Bronchial epithelial cell (primary cell): ENCODE data around the gene CEPT1. TPM values are rescaled to one million over a fixed set of nuclear protein-coding genes. Genes with fewer than 3 reads are reported as not detected.

Experiments
- DNase-seq: peaks from one replicate; pipeline ENCODE4 v3.0.0-alpha.2; 2010; ENCODE audit warnings: low read depth
- FAIRE-seq: peaks from 2 replicates; lab custom pipeline; 2011; peaks lifted over from hg19 to GRCh38; lab: Jason Lieb, UNC
- H3K27me3 ChIP-seq: 2 replicates; pipeline ENCODE4 v1.5.1; 2011; ENCODE audit warnings: low read length; ENCODE audit not compliant: control insufficient read depth, insufficient read depth
- H3K36me3 ChIP-seq: 2 replicates; pipeline ENCODE4 v1.5.1; 2011; ENCODE audit warnings: low read length; ENCODE audit not compliant: control insufficient read depth, insufficient read depth
- H3K4me3 ChIP-seq: 2 replicates; pipeline ENCODE4 v1.5.1; 2011; ENCODE audit warnings: mild to moderate bottlenecking, low read depth, low read length, control low read depth
- CTCF ChIP-seq: IDR thresholded peaks from 2 replicates; pipeline ENCODE4 v1.5.1; 2011; ENCODE audit warnings: mild to moderate bottlenecking, moderate library complexity, low read length, control low read depth, inconsistent platforms; ENCODE audit not compliant: insufficient read depth, severe bottlenecking
- total RNA-seq: library from RNA; depleted of rRNA; stranded (reverse); fragments of >200 nt; gene quantifications from 2 replicates; pipeline ENCODE4 v1.2.1, GENCODE V29; 2014

Gene CEPT1
- total RNA-seq, 1 donor from 2014 or later: 49.5 TPM

- DNase-seq: peak; percentile 70
- H3K36me3 ChIP-seq: no peaks in the 10 kb centered on the region
- no peak for FAIRE-seq
- no peak for TF ChIP-seq CTCF
- H3K4me3 ChIP-seq: no peak overlapping the region
- H3K27me3 ChIP-seq: no peaks in the 10 kb centered on the region
Measured at GRCh38 chr1:111227851-111228747, 88.1 kb downstream of the CEPT1 start.

- no peaks in the 10 kb centered on the region for H3K27me3 ChIP-seq
- H3K4me3 ChIP-seq: no peak overlapping the region
- TF ChIP-seq CTCF: no peak
- FAIRE-seq (no peak), DNase-seq (no peak)
- H3K36me3 ChIP-seq: no peaks in the 10 kb centered on the region
Measured at GRCh38 chr1:111228748-111229126, 88.7 kb downstream of the CEPT1 start.

GRCh38 chr1:111232134-111232533 is 92.1 kb downstream of the CEPT1 start:
- DNase-seq (no peak), FAIRE-seq (no peak)
- no peaks in the 10 kb centered on the region for H3K36me3 ChIP-seq
- no peak for TF ChIP-seq CTCF
- no peak overlapping the region for H3K4me3 ChIP-seq
- H3K27me3 ChIP-seq: no peaks in the 10 kb centered on the region

GRCh38 chr1:111234258-111234657 is 94.2 kb downstream of the CEPT1 start:
- H3K36me3 ChIP-seq: no peaks in the 10 kb centered on the region
- FAIRE-seq: no peak

More at GRCh38 chr1:111234258-111234657, 94.2 kb downstream of the CEPT1 start:
- Histone ChIP-seq H3K4me3 (no peak overlapping the region), H3K27me3 (no peaks in the 10 kb centered on the region)
- DNase-seq: peak; percentile 62
- TF ChIP-seq CTCF: no peak

Other genes with a start within 250 kb of the CEPT1 start
- 12.1 and 14.1 TPM in 2 replicates for gene LRIF1, start 176.3 kb upstream of the CEPT1 start, total RNA-seq
- gene DRAM2, start 130 bp upstream of the CEPT1 start, total RNA-seq: 81.3 and 93.7 TPM in 2 replicates
- 23.7 and 24.3 TPM in 2 replicates for gene DENND2D, start 60.4 kb downstream of the CEPT1 start, total RNA-seq
- 0.26 TPM in 1 of 2 replicates, not detected in the other for gene CHI3L2, start 87.5 kb downstream of the CEPT1 start, total RNA-seq
- not detected in 2 replicates for gene CHIA, start 150.6 kb downstream of the CEPT1 start, total RNA-seq